SKM-1 (cell line): ENCODE measurements around the gene CIITA.

Source experiments
- DNase-seq: peaks from one replicate; lab custom pipeline; 2025; ENCODE audit not compliant: unreplicated experiment; lab: John Stamatoyannopoulos, UW

CIITA gene

GRCh38 chr16:10849736-10850477 lies 27.1 kb upstream of the CIITA start:
- DNase-seq = no peak

DNA sequence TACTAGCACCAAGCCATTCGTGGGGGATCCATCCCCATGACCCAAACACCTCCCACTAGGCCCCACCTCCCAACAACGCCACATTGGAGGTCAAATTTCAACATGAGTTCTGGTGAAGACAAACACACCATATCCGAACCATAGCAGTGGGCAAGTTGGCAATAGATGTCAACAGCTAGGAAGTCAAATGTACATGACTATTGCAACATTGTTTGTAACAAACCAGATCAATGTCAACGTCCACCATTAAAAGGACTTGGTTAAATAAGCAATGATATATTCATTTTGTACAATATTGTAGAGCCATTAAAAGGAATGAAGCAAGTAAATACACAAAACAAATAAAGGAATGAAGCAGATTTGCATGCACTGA lies 26.5 kb upstream of the CIITA start:
- no peak for DNase-seq

- DNase-seq = no peak
These were observed 25.5 kb upstream of the CIITA start for GRCh38 chr16:10851512-10851911.

- no peak for DNase-seq
These were observed 24.7 kb upstream of the CIITA start for GRCh38 chr16:10852286-10852685.

DNA sequence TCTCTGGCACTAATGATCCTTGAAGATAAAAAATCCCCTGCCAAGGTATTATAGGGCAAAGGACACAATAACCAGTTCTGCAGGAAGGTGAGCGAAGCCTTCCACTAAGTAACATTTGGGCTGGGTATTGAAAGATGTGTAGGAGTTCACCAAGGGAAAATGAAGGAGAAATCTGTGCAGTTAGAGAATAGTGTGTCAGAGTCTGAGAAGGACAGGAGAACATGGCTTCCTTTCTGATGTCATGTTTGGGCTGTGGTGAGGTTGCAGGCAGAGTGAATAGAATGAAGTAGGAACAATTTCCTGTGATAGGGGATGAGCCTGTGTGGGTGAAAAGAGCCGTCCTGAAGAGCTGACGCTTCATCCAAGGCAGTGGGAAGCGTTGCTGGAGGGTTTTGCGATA lies 24.1 kb upstream of the CIITA start:
- DNase-seq = no peak

DNA sequence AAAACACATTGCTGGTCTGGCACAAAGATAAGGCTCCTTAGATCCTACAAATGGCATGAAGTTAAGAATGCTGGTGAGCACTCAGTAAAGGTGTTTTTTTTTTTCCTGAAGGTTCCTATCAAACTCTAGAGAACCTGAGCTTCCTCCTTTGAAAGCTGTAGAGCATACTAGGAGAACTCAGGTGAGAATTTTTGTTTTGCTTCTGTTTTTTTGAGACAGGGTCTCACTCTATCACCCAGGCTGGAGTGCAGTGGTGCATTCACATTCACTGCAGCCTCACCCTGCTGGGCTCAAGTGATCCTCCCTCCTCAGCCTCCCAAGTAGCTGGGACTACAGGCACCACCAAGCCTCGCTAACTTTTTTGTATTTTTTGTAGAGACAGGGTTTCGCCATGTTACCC lies 21.0 kb upstream of the CIITA start:
- no peak for DNase-seq

DNA sequence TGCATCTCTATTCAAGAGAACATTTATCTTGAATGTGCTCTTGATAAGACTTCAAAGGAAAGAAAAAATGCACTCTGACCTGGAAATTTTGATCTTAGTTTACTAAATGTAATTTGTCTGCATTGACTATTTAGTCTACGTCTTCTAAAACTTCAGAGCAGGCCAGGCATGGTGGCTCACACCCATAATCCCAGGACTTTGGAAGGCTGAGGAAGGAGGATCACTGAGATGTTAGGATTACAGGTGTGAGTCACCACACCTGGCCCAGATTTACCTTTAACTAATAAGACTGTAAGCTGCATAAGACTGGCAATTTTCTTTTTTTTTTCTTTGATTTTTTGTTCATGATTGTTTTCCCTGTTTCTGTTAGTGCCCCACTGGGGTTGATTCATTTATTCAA lies 18.8 kb upstream of the CIITA start:
- DNase-seq = no peak

- no peak for DNase-seq
These were observed 18.0 kb upstream of the CIITA start for GRCh38 chr16:10859020-10859419.

- DNase-seq = no peak
These were observed 17.3 kb upstream of the CIITA start for GRCh38 chr16:10859658-10860057.

DNA sequence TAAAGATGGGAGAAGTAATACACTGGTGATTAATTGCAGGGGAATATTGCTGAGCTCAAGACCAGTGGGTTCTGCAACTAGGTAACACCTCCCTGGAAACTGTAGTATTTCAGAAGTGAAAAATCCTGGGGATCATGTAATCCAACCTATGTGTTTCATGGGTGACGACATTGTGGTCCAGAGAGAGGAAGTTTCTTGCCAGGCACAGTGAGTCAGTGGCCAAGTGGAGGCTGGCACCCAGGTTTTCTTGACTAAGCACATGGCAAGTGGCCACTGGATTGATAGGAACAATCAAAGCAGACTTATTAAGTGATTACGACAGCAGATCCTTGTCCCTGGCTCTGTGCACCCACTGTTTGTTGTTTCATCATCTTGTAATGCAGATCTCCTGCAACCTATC lies 14.6 kb upstream of the CIITA start:
- peak; percentile 68 for DNase-seq

GRCh38 chr16:10865991-10866966 lies 10.7 kb upstream of the CIITA start:
- DNase-seq = no peak

DNA sequence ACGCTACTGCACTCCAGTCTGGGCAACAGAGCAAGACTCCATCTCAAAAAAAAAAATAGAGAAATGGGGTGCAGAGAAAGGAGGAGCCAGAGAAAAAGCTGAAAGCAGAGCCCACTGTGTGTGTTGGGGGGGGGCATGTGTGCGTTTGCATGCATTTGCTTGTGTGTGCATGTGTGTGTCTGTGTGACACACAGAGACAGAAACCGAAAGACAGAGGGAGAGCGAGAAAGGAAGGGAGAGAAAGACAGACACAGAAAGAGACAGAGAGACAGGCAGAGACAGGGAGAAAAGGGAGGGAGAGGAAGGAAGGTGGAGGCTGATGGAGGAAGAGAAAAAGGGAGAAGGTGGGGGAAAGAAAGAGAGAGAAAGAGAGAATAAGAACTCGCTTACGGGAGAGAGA lies 9.8 kb upstream of the CIITA start:
- no peak for DNase-seq

- DNase-seq = no peak
These were observed 8.9 kb upstream of the CIITA start for GRCh38 chr16:10868104-10868595.

DNA sequence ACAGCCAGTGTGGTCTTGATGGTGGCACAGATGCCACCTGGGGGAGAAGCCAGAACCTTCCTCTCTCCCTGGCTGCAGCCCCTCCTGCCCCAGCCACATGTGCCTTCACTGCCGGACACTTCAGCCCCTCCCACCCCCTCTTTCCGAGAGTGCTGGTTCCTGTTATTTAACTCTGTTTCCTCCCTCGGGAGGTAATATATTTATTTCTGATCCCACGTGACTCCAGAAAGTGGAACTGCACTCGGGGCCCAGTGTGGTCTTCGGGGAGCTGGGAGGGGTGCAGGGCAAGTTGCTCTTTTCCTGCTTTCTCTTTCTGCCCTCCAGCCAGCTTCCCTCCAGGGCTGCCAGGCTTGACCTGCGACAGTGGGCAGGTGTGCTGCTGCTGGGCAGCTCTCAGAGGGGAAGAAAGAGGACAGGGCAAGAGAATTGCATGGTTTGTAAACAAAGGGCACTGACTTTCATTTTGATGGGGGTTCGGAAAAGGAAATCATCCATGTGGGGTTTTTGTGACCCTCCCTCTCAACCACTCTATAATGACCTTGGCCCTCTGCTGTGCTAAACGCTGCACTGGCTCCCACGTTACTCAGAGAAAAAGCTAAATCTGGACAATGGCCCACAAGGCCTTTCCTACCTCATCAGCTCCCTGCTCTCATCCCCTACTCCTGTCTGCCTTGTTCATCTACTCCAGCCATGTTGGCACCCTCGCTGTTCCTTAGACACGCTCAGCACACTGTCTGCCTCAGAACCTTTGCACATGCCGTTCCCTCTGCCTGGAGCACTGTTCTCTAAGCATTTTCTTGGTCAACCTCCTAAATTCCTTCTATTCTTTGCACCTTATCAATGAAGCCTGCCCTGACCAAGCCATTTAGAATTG lies 8.2 kb upstream of the CIITA start:
- peak; percentile 86 for DNase-seq

- DNase-seq = no peak
These were observed 6.7 kb upstream of the CIITA start for GRCh38 chr16:10870137-10870776.

DNA sequence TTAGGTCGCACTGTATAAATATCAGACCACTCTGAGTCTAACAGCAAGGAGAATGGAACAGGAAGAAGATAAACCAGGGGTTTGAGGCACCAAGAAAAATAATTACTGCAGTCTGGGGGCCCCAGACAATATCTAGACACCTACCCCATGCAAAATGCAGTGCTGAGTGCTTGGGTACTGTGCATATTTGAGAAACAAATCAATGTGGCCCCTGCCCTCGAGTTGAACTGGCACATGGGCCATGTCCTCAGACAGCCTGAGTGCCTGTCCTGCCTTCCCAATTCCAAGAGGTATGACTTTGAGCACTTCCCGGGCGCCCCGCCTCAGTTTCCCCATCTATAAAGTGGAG lies 6.2 kb upstream of the CIITA start:
- DNase-seq = no peak

DNA sequence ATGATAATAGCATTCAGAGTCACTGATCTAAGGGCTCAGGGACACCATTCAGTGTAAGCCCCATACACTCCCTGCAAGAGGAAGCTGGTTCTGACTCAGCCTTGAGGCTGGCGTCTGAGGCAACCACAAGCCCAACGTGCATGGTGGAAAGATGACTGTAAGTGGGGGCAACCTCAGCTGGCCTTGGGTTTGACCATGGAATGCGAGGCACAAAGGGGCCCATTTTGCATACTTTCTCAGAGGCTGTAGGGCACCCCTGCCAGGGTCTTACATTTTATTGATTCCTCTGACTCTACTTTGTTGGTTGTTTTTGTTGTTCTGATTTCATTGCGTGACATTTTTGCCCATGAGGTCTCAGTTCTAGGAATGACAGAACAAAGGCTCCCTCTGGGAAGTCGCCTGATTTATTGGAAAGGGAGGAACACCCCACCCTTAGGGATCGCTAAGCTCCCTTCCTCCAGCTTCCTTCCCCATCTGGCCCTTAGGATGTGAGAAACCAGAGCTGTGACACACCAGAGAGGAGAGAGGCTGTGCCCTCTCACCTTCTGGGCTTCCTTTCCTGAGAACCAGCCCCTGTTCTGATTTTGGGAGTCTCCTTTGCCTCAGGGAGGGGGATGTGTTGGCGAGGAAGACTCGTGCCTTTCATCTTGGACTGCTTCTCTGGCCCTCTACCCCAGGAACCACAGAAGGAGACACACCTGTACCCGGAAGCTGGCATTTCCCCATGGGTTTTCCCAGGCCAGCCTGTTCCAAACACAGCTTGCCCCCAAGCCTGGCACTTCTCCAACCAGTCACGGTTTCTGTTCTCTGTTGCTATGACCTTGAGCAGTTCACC lies 5.6 kb upstream of the CIITA start:
- DNase-seq = peak; percentile 25

DNA sequence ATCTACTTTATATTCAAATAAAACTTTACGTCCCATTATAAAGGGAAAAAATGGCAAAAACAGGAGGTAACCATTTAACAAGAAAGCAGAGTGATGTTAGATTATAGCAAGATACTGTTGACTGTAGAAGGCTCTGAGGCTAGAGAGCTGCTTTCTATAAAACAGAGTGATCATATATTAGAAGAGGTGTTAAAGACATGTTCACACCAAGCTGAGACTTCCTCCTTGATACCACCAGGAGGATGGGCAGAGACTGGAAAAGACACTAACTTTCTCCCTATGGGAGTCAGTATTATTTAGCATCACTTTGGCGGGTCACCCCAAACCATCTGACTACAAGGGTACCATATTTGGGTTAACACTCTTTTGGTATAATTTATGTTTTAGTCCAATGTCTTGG lies 687 bp upstream of the CIITA start:
- DNase-seq = no peak

DNA sequence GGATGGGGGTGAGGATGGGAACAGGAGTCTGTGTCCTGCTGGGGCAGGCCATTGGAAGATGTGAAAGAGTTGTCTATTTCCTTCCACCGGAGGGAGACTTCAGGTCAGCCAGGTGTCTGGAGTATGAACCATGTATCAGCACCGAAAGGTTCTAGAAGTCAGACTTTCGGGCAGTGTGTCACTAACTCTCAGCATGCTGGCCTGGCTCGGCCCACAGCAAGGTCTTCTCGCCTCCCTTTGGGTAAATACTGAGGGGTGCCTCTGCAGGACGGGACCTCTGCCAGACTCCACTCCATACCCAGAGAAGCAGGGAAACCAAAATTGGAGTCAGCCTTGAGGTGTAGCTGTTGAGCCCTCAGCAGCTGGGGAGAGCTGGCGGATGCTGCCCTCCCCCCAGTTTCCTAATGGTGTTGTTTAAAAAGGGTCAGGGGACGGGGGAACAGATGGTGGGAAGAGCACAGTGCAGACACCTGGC lies 507 bp downstream of the CIITA start:
- DNase-seq = no peak

GRCh38 chr16:10878328-10878643 lies 1.3 kb downstream of the CIITA start:
- no peak for DNase-seq
